Naive B cell (primary cell): Measurements from ENCODE around the gene TNFAIP1. TPM values are rescaled to one million over a fixed set of nuclear protein-coding genes. Genes with fewer than 3 reads are reported as not detected.
"Not testable (repeated sequence)": the region's sequence is repeated elsewhere in the genome, so short reads cannot be mapped to it uniquely, and the experiment has no call there.

Experiments
- ATAC-seq, 2 donors: fragments of 150-1000 bp; cut with Tn5 transposase; 2 replicates each; pipeline ENCODE4 v1.10.0; 2021; ENCODE audit warnings: low read depth in 2 of 2, mild to moderate bottlenecking in 2 of 2, moderate library complexity in 2 of 2
- DNase-seq: peaks from one replicate; pipeline ENCODE4 v3.0.0; 2022
- H3K27ac Mint-ChIP-seq, 6 donors: one replicate each; pipeline ENCODE4 v1.8.0; 2020 to 2022; ENCODE audit warnings: mild to moderate bottlenecking in 6 of 6, mixed read lengths in 6 of 6, moderate library complexity in 5 of 6, inconsistent platforms in 2 of 6
- H3K27me3 Mint-ChIP-seq, 3 donors: one replicate each; pipeline ENCODE4 v1.8.0; 2021 to 2022; ENCODE audit warnings: mixed read lengths in 3 of 3, mild to moderate bottlenecking in 1 of 3
- H3K36me3 Mint-ChIP-seq, 2 donors: one replicate each; pipeline ENCODE4 v1.8.0; 2020 to 2022; ENCODE audit warnings: mixed read lengths in 2 of 2, inconsistent platforms in 1 of 2, mild to moderate bottlenecking in 1 of 2
- H3K4me1 Mint-ChIP-seq, 3 donors: one replicate each; pipeline ENCODE4 v1.8.0; 2020 to 2022; ENCODE audit warnings: mixed read lengths in 3 of 3, inconsistent platforms in 1 of 3, mild to moderate bottlenecking in 1 of 3, moderate library complexity in 1 of 3
- H3K4me3 Mint-ChIP-seq, 8 donors: one replicate each; pipeline ENCODE4 v1.8.0; 2020 to 2022; ENCODE audit warnings: mild to moderate bottlenecking in 8 of 8, mixed read lengths in 8 of 8, moderate library complexity in 8 of 8, inconsistent platforms in 2 of 8
- H3K9me3 Mint-ChIP-seq, 7 donors: one replicate each; pipeline ENCODE4 v1.8.0; 2020 to 2022; ENCODE audit warnings: mixed read lengths in 7 of 7, mild to moderate bottlenecking in 5 of 7, inconsistent platforms in 2 of 7, moderate library complexity in 1 of 7
- polyA plus RNA-seq, 6 donors: library from polyadenylated mRNA; unstranded; fragments of 300-500 nt; fragmentation: Illumina TruSeq; gene quantifications; one replicate each; pipeline ENCODE4 v1.2.3, GENCODE V29; 2021; ENCODE audit warnings: low read depth in 6 of 6

Gene TNFAIP1, protein sequence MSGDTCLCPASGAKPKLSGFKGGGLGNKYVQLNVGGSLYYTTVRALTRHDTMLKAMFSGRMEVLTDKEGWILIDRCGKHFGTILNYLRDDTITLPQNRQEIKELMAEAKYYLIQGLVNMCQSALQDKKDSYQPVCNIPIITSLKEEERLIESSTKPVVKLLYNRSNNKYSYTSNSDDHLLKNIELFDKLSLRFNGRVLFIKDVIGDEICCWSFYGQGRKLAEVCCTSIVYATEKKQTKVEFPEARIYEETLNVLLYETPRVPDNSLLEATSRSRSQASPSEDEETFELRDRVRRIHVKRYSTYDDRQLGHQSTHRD
- 10 to 100 TPM in 2 of 6 donors, 1 to 10 TPM in 4; 4.0 to 11.5 (median 9.4) TPM for polyA plus RNA-seq

DNA sequence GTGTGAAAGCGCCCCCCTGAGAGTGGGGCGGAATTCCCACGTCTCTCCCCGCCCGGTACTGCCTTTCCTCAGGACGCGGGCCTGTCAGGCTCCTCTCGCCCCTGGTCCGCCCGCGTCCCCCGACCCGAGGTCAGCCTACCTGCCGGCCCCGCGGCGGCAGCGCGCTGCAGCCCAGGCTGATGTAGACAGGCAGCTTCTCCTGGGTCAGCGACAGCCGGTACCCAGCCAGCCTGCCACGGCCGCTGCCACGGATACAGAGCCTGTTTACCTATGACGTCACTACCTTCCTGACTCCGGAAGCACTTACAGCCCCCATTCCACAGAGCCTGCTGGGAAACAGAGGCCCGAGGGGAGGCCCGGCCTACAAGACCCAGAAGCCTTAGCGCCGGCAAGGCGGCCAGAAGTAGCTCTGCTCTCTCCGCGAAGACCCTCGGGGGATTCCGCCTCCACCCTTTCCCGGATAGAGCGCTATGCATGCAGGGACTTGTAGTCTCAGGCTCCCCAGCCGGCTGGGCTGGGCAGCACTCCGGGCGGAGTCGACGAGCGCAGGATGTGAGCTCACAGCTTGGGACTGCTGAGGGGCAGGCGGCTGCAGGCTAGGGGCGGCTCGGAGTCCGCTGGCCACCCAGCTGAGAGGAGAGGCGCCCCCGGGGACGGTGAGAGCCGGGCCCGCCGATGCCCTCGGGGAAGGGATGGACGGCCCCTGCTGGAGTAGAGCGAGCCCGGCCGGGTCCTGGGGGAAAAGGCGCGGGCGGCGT, at the start of gene TNFAIP1, which contains the start of gene IFT20:
Gene TNFAIP1, plus strand, starts transcription at position 561 of the 758 bp plus-strand sequence. CDS start 3,761 bp downstream, outside the sequence.
Gene IFT20, minus strand, starts transcription at position 272 of the 758 bp plus-strand sequence. CDS start 3,487 bp downstream, outside the sequence.
- peaks cover 38 to 56% (median 51%) of the 10 kb centered on the region in 3 donors for H3K4me1 Mint-ChIP-seq
- H3K27ac Mint-ChIP-seq, result peak within 1 kb of the TSS; percentile 87 to 98 (median 96)
- ATAC-seq, result peak; percentile 91 to 93
- H3K4me3 Mint-ChIP-seq, result peak within 1 kb of the TSS; percentile 85 to 99 (median 98)
- H3K9me3 Mint-ChIP-seq, result no peaks in the 10 kb centered on the region
- no peaks in the 10 kb centered on the region for H3K36me3 Mint-ChIP-seq
- H3K27me3 Mint-ChIP-seq, result no peaks in the 10 kb centered on the region
- DNase-seq, result peak; percentile 97

- Mint-ChIP-seq H3K36me3 (no peaks in the 10 kb centered on the region), H3K9me3 (no peaks in the 10 kb centered on the region), H3K4me3 (no peak overlapping the region), H3K4me1 (no peaks in the 10 kb centered on the region), H3K27ac (no peak overlapping the region), H3K27me3 (peaks cover 0 to 28% (median 20%) of the 10 kb centered on the region in 3 donors)
- no peak for DNase-seq
- no peak for ATAC-seq
Measured at GRCh38 chr17:28285965-28286364, 49.6 kb upstream of the TNFAIP1 start.

DNA sequence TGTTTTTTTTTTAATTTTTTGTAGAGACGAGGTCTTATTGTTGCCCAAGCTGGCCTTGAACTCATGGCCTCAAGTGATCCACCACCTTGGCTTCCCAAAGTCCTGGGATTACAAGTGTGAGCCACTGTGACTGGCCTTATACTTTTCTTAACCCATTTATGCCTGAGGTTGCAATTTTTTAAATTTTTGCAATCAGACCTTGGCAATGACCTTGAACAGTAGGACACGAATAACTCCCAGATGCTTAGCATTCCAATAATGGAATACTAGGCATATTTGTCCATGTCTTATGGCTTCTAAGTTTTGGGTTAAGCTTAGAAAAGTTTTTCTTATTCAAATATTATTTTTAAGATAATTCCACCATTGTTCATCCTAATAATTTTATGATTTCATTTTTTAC, 44.9 kb upstream of the TNFAIP1 start:
- no peaks in the 10 kb centered on the region for H3K36me3 Mint-ChIP-seq
- H3K4me1 Mint-ChIP-seq, result peaks cover 9 to 29% (median 25%) of the 10 kb centered on the region in 3 donors
- H3K27ac Mint-ChIP-seq, result no peak overlapping the region
- H3K27me3 Mint-ChIP-seq, result peaks cover 0 to 9% (median 8%) of the 10 kb centered on the region in 3 donors
- no peak for DNase-seq
- no peak overlapping the region for H3K4me3 Mint-ChIP-seq
- no peak for ATAC-seq
- peaks cover 0 to 2% (median 0%) of the 10 kb centered on the region in 7 donors for H3K9me3 Mint-ChIP-seq

- Mint-ChIP-seq H3K27me3 (peaks cover 0 to 6% (median 0%) of the 10 kb centered on the region in 3 donors), H3K9me3 (peaks cover 0 to 2% (median 0%) of the 10 kb centered on the region in 7 donors), H3K27ac (peak overlapping the region in 1 of 6 donors; percentile 52), H3K4me3 (no peak overlapping the region), H3K36me3 (no peaks in the 10 kb centered on the region), H3K4me1 (peaks cover 9 to 30% (median 25%) of the 10 kb centered on the region in 3 donors)
- ATAC-seq (no peak), DNase-seq (no peak)
Measured at GRCh38 chr17:28291780-28292330, 43.7 kb upstream of the TNFAIP1 start.

GRCh38 chr17:28292878-28293277, 42.7 kb upstream of the TNFAIP1 start:
- not testable (repeated sequence) for DNase-seq, H3K27me3 Mint-ChIP-seq, ATAC-seq, H3K9me3 Mint-ChIP-seq, H3K36me3 Mint-ChIP-seq
- peak overlapping the region in 2 of 8 donors; percentile 21 to 37 for H3K4me3 Mint-ChIP-seq
- peaks cover 9 to 30% (median 25%) of the 10 kb centered on the region in 3 donors for H3K4me1 Mint-ChIP-seq
- peak overlapping the region in 2 of 6 donors; percentile 21 to 69 for H3K27ac Mint-ChIP-seq

- peaks cover 0 to 2% (median 0%) of the 10 kb centered on the region in 7 donors for H3K9me3 Mint-ChIP-seq
- ATAC-seq (peak; percentile 94 to 96), DNase-seq (peak; percentile 47)
- peak overlapping the region in 5 of 8 donors; percentile 9 to 82 (median 47) for H3K4me3 Mint-ChIP-seq
- peak overlapping the region; percentile 47 to 91 (median 80) for H3K27ac Mint-ChIP-seq
- H3K27me3 Mint-ChIP-seq, result no peaks in the 10 kb centered on the region
- peaks cover 9 to 30% (median 25%) of the 10 kb centered on the region in 3 donors for H3K4me1 Mint-ChIP-seq
- H3K36me3 Mint-ChIP-seq, result no peaks in the 10 kb centered on the region
Measured at GRCh38 chr17:28293994-28294393, 41.6 kb upstream of the TNFAIP1 start.

DNA sequence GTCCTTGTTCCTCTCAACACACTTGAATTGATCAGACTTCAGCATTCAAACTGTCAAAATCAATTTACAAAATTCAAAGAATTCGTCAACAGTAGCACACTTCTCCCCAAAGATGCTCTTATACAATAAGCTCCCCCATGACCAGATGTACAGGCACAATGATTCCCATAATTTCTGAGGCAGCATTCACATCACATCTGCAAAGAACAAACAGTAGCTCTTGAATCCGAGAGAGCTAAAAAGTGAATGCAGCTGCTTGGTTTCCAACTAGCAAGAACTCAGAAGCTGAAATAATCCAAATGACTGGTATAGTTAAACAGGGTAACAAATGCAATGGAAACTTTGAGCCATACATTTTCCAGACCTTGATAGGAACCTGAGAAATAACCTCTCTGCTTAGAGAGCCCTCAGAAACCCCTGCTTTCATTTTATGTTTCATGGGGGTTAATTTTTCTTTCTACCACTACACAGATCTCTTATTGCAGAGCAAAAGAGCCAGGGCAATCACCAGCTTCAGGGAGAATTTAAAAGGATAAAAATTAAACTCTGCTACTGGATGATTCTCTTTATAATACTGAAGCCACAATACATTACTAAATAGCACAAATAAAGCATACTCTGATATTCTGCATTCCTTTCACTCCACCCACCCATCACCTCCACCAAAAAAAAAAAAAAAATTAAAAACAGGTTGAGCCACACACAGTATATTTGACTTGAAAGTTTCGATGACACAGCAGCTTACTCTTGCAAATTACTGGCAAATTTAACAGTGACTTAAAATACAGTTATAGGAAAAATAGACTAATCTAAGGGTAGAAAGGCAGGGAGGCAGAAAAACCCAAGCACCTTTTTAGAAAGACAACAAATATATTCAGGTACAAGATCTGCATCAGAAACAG, 39.6 kb upstream of the TNFAIP1 start:
- Mint-ChIP-seq H3K27ac (peak overlapping the region in 3 of 6 donors; percentile 18 to 27 (median 23)), H3K27me3 (no peaks in the 10 kb centered on the region), H3K4me3 (no peak overlapping the region), H3K4me1 (peaks cover 9 to 32% (median 25%) of the 10 kb centered on the region in 3 donors), H3K36me3 (no peaks in the 10 kb centered on the region), H3K9me3 (peaks cover 0 to 2% (median 0%) of the 10 kb centered on the region in 7 donors)
- no peak for DNase-seq
- ATAC-seq, result no peak

- ATAC-seq, result no peak
- H3K27ac Mint-ChIP-seq, result no peak overlapping the region
- no peak overlapping the region for H3K4me3 Mint-ChIP-seq
- H3K9me3 Mint-ChIP-seq, result peaks cover 0 to 2% (median 0%) of the 10 kb centered on the region in 7 donors
- peaks cover 1 to 20% (median 12%) of the 10 kb centered on the region in 3 donors for H3K4me1 Mint-ChIP-seq
- H3K36me3 Mint-ChIP-seq, result no peaks in the 10 kb centered on the region
- H3K27me3 Mint-ChIP-seq, result peaks cover 0 to 9% (median under 1%) of the 10 kb centered on the region in 3 donors
- no peak for DNase-seq
Measured at GRCh38 chr17:28298449-28298848, 37.1 kb upstream of the TNFAIP1 start.

DNA sequence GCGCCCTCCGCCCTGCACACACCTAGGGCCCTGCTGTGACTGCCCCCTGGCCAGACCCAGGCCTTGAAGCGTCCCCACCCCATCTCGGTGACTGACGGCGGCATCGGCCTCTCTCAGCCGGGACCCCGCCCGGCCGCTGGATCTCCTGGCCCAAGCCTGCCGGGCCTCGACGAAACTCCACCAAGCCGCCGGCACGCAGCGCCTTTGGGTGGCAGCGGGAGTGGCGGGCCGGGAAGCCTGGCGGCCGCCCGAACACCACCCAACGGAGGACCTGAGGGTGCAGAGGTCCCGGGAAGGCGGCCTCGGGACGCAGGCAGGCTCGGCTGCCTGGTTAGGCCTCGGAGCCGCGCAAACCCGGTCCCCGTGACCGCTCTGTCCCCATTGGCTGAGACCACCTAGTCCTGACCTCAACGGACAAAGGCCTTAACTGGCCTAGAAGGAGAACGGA, 28.6 kb upstream of the TNFAIP1 start:
- DNase-seq (no peak), ATAC-seq (no peak)
- Mint-ChIP-seq H3K36me3 (no peaks in the 10 kb centered on the region), H3K4me3 (no peak overlapping the region), H3K9me3 (no peaks in the 10 kb centered on the region), H3K27ac (no peak overlapping the region), H3K4me1 (no peaks in the 10 kb centered on the region), H3K27me3 (peaks cover 25 to 37% (median 34%) of the 10 kb centered on the region in 3 donors)

GRCh38 chr17:28313841-28314240, 21.7 kb upstream of the TNFAIP1 start:
- H3K9me3 Mint-ChIP-seq, result peaks cover 0 to 4% (median 0%) of the 10 kb centered on the region in 7 donors
- DNase-seq (no peak), ATAC-seq (no peak)
- H3K4me1 Mint-ChIP-seq, result peaks cover 11 to 13% (median 11%) of the 10 kb centered on the region in 3 donors
- no peak overlapping the region for H3K27ac Mint-ChIP-seq
- peaks cover 7 to 18% (median 10%) of the 10 kb centered on the region in 3 donors for H3K27me3 Mint-ChIP-seq
- H3K4me3 Mint-ChIP-seq, result no peak overlapping the region
- H3K36me3 Mint-ChIP-seq, result no peaks in the 10 kb centered on the region

- H3K36me3 Mint-ChIP-seq, result no peaks in the 10 kb centered on the region
- peaks cover 0 to 4% (median 0%) of the 10 kb centered on the region in 7 donors for H3K9me3 Mint-ChIP-seq
- H3K4me3 Mint-ChIP-seq, result peak overlapping the region in 3 of 8 donors; percentile 25 to 71 (median 25)
- ATAC-seq (no peak), DNase-seq (no peak)
- peaks cover 0 to 18% (median 6%) of the 10 kb centered on the region in 3 donors for H3K27me3 Mint-ChIP-seq
- H3K27ac Mint-ChIP-seq, result no peak overlapping the region
- H3K4me1 Mint-ChIP-seq, result peaks cover 26 to 29% (median 26%) of the 10 kb centered on the region in 3 donors
Measured at GRCh38 chr17:28315846-28316705, 19.5 kb upstream of the TNFAIP1 start.
